HG02642 (cell line): ENCODE results near the gene ACACA.

Source experiments
- ATAC-seq: cut with Tn5 transposase; IDR thresholded peaks from one replicate; pipeline ENCODE4 v1.9.1; 2021; ENCODE audit warnings: mild to moderate bottlenecking; ENCODE audit not compliant: unreplicated experiment, poor library complexity

ACACA gene

DNA sequence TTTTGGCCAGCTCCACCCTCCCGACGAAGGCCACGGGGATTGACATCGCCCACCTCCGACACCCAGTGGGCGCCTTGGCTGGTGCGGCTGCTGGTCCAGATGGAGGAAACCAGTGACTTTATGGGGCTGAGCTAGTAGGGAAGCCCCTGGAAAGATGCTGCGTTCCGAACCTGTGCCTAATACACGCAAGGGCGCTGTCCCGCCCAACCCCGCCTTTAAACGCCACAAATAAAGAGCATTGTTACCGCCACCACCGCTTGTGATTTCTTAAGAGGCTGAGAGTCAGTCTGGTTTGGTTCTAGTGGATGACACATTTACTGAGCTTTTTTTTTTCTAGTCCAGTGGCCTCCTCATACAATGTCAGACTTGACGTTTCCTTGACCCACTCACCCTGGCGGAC is 350.0 kb downstream of the ACACA start:
- ATAC-seq, result no peak

DNA sequence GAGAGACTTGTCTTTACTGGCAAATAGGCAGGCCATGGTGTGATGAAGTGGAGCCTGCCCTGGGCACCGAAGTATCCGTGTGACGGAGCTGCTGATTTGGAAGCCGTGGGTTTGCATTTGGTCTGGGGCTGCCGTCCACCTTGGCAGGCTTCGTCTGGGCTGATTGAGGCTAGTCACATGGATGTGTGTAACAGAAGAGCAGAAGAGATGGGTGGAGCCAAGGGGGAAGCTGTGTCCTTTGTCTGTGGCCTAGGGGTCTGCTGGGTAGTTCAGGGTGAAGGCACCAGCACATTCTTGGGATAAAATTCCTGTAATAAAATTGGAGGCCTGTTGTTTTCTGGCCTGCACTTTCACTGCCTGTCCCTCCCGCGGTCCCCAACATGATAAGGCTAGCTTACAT is 351.7 kb downstream of the ACACA start:
- no peak for ATAC-seq

DNA sequence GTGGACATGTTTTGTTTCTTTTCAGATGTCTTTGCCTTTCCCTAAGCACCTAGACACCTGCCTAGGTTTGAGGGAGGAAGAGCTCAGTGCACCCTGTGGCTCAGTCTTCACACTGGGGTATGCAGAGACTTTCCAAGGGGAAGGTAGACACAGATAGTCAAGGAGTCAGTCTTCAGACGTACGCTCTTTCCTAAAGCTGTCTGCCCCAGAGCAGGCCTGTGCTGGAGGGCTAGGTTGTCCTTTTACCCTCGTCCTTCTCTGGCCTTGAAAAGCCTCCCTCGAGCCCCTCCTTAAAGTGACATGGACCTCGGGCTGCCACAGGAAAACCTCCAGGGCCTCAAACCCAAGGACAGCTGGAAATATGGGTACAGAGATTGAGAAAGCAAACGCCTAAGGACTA is 354.2 kb downstream of the ACACA start:
- no peak for ATAC-seq

DNA sequence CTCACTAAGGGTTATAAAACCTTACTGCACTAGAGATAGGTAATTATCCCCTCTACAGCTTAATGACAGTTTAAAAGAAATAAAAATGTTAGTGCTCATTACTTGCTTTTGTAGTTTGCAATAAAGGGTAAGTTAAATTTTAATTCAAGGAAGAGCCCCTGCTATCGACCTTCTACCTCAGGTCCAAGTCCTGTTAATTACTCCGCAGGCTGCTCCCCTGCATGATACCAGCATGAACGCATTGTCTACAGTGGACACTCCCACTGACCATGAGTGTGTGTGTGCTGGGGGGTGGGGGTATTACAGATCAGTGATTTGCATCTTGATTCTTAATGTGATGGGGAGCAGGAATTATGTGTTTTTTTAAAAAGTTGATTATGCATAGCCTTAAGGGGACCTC is 354.8 kb downstream of the ACACA start:
- ATAC-seq, result no peak

DNA sequence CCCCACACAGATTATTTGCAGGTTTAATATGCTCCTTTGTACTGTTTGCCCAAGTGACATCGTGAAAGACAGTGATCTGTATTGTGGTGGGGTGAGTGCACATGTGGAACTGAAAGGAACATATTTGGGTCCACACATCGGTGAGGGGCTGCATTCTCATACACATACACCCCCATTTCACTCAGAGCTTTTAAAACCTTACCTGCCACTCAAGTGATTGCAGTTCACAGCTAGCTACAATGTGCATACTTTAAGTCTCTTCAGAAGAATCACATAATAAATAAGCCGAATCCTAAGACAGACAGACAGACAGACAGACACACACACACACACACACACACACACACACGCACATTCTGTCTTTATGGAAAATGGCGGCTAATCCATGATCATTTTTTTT is 355.3 kb downstream of the ACACA start:
- no peak for ATAC-seq

DNA sequence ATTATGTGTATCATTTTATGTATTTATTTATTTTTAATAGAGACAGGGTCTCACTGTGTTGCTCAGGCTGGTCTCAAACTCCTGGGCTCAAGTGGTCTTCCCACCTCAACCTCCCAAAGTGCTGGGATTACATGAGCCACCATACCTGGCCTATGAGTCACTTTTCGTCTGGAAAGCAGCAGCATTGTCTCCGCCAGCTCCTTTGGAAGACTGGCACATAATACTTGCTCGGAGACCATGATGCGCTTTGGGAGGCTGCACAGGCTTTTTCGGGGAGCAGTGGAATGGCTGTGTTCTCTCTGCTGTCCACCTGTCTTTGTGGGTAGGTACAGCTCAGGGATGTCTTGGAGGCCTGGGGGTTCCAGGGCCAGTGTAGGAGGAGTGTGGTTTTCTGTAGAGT is 355.7 kb downstream of the ACACA start:
- no peak for ATAC-seq

DNA sequence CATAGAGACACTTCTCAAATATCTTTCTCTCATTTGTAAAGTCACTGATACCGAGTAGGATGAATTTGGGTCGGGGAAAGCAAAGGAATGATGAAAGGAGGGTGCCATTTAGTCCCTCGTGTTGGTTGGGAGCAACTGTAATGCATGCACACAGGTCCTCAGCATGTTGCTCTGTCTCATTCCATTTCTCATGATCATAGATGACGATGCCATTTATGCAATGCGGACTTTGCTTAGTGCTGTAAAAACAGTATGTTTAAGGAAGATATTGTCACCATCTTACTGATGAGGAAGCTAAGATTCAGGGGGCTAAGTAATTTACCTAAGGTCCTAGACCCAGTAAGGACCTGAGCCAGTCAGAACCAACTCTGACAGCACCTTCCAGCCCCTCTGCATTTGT is 357.8 kb downstream of the ACACA start:
- ATAC-seq, result no peak

DNA sequence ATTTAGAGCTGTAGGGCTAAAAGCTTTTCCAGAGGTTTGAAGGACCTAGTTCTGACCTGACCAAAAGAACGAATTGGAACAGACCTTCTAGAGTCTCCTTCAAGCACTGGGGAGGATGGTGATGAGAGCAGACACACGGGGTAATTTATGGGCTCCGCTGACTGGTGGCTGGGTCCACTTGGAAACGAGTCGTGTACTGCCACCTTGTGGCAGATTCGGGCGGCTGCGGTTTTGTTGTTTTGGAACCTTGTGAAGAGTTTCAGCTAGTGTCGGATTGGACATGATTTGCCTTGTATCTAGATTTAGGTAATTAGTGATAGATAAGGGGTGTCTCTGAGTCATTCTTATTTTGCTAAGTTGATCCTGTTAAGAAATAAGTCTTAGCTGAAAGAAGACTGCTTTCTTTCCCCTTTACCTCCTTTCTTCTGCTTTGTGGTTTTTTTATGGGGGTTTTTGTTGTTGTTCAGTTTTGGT is 359.0 kb downstream of the ACACA start:
- ATAC-seq, result no peak

DNA sequence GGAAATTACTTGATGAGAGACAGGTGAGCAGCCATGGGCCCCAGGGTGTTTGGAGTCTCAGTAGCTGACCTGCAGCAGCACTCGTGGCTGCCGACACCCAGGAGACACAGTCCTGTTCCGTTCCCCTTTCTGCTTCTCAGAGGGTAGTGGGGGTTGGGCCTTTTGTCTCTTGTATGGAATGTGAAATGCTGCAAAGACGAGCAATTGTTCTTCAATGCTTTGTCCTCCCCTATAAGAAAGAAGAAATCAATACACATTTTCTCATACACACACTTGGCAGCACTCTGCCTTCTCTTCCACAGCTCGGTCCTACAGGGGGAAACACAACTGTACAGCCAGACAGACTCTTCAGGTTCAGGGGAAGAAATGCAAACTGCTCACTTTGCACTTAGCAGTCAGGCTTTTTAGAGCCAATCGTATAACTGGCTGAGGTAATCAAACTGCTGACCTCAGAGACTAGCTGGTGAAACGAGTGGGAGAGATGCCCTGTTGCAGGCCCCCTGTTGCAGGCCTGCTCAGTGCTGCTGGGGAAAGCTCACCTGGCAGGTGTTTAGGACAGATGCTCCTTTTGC is 361.2 kb downstream of the ACACA start:
- ATAC-seq, result no peak

DNA sequence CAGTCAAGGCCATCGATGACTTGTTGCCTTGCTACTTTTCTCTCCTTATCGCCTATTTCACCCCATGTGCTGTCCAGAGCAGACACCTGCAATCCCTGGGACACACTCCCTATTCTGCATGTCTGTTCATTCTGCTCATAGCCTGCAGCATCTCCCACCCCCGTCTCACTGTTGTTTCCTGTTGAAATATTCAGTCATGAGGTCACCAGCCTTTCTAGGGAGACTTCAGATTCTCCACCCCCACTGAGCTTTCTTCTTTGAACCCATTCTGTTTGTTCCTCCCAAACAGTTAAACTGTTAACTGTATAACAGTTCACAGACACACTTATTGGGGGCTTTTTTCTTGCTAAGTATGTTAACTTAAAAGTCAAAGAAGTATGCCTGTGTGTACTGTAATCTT is 363.4 kb downstream of the ACACA start:
- no peak for ATAC-seq

DNA sequence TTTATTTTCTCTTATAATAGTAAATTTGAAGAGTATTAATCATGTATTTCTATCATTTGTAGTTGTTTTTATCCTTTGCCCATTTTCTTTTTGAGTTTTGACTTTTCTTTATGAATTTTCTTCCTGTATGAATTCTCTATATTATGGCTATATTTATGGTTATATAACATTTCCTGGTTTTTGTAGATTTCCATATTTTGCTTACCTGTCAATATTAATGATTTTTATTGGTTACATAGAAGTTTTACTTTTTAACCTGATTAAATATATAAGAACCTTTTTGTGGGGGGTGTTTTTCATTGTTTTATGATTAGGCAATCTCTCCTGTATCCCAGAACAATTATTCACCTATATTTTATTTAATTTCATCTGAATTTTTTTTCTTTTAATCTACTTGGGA is 364.7 kb downstream of the ACACA start:
- ATAC-seq, result no peak

DNA sequence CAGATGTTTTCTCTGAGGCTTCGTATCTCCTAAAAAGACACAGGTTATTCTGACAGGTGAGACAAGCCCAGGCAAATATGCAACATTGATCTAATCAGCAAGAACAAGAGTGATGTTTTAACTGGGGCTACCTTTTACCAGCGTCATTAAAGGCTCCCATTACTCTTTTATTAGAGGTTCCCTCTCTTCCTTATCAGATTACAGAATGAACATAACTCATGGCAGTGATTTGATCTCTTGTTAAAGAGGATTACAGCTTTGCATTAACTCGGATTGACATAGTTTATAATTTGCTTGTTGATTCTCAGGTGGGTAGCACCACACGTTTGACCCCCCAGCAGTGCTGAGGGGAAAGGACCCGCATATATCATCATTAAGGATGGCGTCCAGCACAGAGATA is 367.4 kb downstream of the ACACA start:
- ATAC-seq, result no peak

DNA sequence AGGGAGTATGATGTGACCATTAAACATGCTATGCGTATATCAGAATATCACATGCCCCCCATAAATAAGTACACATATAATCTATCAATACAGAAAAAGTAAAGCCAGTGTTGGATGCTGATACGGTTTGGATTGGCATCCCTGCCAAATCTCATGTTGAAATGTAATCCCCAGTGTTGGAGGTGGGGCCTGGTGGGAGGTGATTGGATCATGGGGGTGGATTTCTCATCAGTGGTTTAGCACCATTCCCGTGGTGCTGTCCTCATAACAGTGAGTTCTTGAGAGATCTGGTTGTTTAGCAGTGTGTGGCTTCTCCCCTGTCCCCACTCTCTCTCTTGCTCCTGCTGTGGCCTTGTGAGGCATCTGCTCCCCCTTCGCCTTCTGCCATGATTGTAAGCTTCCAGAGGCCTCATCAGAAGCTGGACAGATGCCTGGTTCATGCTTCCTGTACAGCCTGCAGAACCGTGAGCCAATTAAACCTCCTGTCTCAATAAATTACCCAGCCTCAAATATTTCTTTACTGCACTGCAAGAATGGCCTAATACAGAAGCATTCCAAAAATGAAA is 369.0 kb downstream of the ACACA start:
- no peak for ATAC-seq
